NB4 (cell line): ENCODE data around the gene KIF20B.

Experiments used
- DNase-seq: peaks from one replicate; pipeline ENCODE4 v3.0.0; 2010; ENCODE audit warnings: low read depth
- H3K4me3 ChIP-seq: one replicate; pipeline ENCODE4 v1.5.1; 2011; ENCODE audit warnings: mild to moderate bottlenecking, low read depth, low read length, moderate library complexity
- MAX ChIP-seq: IDR thresholded peaks from 2 replicates; pipeline ENCODE4 v1.6.1; 2011; ENCODE audit warnings: low read depth, low read length
- MYC ChIP-seq: IDR thresholded peaks from 2 replicates; pipeline ENCODE4 v1.6.1; 2011; ENCODE audit warnings: low read depth, low read length
- POLR2A ChIP-seq: IDR thresholded peaks from 2 replicates; pipeline ENCODE4 v1.6.1; 2011; ENCODE audit warnings: mild to moderate bottlenecking; ENCODE audit not compliant: insufficient read length; ENCODE audit errors: extremely low read depth
- TF ChIP-seq, protein P1 (sequence below): IDR thresholded peaks from one replicate; pipeline ENCODE4 v1.5.1; 2012; ENCODE audit warnings: low read depth, low read length

KIF20B gene

DNA sequence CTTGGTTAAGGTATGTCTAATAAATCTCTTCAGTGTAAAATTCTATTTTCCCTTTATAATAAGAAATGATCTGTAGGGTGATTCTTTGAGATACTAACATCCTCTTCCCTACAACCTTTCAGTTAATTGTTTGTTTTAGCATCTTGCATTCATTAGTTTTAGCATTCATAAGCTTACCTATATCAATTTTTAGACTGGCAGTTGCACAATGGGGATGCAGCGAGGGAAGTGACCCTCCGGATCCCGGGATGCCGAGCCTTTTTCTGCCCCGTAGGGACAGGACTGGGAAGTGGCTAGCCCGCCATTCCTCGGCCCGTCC is 508 bp upstream of the KIF20B start:
- TF ChIP-seq POLR2A (no peak), MAX (no peak), MYC (no peak)
- TF ChIP-seq, protein P1, sequence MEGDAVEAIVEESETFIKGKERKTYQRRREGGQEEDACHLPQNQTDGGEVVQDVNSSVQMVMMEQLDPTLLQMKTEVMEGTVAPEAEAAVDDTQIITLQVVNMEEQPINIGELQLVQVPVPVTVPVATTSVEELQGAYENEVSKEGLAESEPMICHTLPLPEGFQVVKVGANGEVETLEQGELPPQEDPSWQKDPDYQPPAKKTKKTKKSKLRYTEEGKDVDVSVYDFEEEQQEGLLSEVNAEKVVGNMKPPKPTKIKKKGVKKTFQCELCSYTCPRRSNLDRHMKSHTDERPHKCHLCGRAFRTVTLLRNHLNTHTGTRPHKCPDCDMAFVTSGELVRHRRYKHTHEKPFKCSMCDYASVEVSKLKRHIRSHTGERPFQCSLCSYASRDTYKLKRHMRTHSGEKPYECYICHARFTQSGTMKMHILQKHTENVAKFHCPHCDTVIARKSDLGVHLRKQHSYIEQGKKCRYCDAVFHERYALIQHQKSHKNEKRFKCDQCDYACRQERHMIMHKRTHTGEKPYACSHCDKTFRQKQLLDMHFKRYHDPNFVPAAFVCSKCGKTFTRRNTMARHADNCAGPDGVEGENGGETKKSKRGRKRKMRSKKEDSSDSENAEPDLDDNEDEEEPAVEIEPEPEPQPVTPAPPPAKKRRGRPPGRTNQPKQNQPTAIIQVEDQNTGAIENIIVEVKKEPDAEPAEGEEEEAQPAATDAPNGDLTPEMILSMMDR: no peak
- no peak for DNase-seq
- peak overlapping the region; percentile 78 for H3K4me3 ChIP-seq

DNA sequence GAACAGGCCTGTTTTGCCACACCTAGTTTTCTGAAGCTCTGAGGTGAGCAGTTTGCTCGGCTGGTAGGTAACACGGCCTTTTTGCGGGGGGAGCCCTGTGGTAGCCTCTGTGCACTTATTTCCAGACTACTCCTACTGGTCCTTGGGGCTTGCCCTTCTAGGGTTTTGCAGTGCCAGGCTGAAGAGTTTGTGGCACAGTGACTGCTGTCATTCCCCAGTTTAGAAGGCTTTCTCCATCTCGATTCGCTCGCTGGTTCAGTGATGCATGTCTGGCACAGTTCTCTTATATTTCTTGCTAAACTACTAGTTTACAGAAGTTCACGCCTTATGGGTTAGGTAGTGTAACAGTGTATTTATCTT is 711 bp downstream of the KIF20B start:
- peak overlapping the region; percentile 78 for H3K4me3 ChIP-seq
- TF ChIP-seq, protein P1: no peak
- no peak for TF ChIP-seq MAX
- no peak for TF ChIP-seq POLR2A
- TF ChIP-seq MYC: no peak
- peak; percentile 53 for DNase-seq

DNA sequence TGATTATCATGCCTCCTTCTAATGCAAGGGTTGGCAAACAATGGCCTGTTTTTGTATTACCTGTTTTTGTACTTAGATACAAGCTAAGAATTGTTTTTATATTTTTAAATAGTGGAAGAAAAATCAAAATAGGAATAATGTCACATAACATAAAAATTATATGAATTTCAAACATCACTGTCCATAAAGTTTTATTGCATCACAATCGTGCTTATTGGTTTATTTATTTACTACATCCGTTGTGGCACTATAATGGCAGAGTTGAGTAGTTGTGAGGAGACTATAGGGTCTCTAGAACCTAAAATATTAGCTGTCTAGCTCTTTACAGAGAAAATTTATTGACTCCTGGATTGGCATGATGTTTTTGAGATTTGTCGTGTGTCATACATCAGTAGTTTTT is 4.1 kb downstream of the KIF20B start:
- peak overlapping the region; percentile 8 for H3K4me3 ChIP-seq
- TF ChIP-seq MYC: no peak
- TF ChIP-seq, protein P1: no peak
- no peak for TF ChIP-seq MAX
- no peak for TF ChIP-seq POLR2A
- DNase-seq: no peak

GRCh38 chr10:89706011-89706410 is 4.6 kb downstream of the KIF20B start:
- DNase-seq: no peak
- H3K4me3 ChIP-seq: peak overlapping the region; percentile 8
- TF ChIP-seq MYC (no peak), POLR2A (no peak), MAX (no peak)
- TF ChIP-seq, protein P1: no peak

DNA sequence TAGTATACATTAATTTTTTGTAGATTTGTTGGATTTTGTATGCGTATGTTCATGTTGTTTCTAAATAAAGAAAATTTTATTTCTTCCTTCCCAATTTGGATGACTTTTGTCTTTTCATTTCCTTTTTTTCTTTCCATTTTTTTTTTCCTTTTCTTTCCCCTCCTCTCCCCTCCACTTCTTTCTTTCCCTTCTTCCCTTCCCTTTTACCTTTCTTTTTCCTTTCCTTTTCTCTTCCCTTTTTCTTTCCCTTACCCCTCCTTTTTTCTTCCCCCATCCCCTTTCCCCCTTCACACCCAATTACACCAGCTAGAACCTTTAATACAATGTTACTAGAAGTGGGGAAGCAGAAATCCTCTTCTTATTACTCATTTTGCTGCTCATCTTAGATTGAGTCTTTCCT is 6.0 kb downstream of the KIF20B start:
- DNase-seq: no peak
- TF ChIP-seq, protein P1: no peak
- TF ChIP-seq MAX (no peak), POLR2A (no peak), MYC (no peak)
- H3K4me3 ChIP-seq: no peak overlapping the region

DNA sequence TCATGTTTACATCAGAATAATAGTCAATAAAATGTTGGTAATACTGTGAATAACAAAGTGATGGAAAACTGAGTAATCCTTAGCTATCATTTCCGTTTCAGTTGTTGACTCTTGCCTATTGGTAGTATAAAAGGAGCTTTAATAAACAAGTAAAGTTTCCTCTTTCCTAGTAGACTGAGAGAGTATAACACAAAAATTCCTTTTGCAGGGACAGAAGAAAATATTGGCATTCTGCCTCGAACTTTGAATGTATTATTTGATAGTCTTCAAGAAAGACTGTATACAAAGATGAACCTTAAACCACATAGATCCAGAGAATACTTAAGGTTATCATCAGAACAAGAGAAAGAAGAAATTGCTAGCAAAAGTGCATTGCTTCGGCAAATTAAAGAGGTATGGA is 9.4 kb downstream of the KIF20B start:
- no peak for DNase-seq
- no peak overlapping the region for H3K4me3 ChIP-seq
- TF ChIP-seq, protein P1: no peak
- no peak for TF ChIP-seq POLR2A
- TF ChIP-seq MAX: no peak
- no peak for TF ChIP-seq MYC
